Vagina (tissue), 2 donors: ENCODE data around the gene FOXN3. TPM values are rescaled to one million over a fixed set of nuclear protein-coding genes. Genes with fewer than 3 reads are reported as not detected.

Experiments
- DNase-seq, 2 donors: peaks; one replicate each; pipeline ENCODE4 v3.0.0-alpha.2; 2017; ENCODE audit errors: extremely low spot score in 2 of 2
- H3K27ac ChIP-seq: fragments of 200-600 bp; sonication (generic); one replicate; pipeline ENCODE4 v1.5.1; 2019
- H3K27me3 ChIP-seq: fragments of 200-600 bp; sonication (generic); one replicate; pipeline ENCODE4 v1.5.1; 2019
- H3K36me3 ChIP-seq, 2 donors: fragments of 200-600 bp; sonication (generic); one replicate each; pipeline ENCODE4 v1.5.1; 2017 to 2019
- H3K4me1 ChIP-seq: fragments of 200-600 bp; sonication (generic); one replicate; pipeline ENCODE4 v1.5.1; 2019
- H3K4me3 ChIP-seq, 2 donors: fragments of 200-600 bp; sonication (generic); 1 replicate in 1 of 2; 2 replicates in 1 of 2; pipeline ENCODE4 v1.5.1; 2016 to 2019
- H3K9me3 ChIP-seq: fragments of 200-600 bp; sonication (generic); one replicate; pipeline ENCODE4 v1.5.1; 2019
- CTCF ChIP-seq, 3 experiments: fragments of 450-650 bp in 2 of 3; fragments of 200-600 bp in 1 of 3; sonication (generic) in 1 of 3; IDR thresholded peaks; one replicate each; pipeline ENCODE4 v1.5.1; 2017 to 2019; ENCODE audit warnings: antibody characterized with exemption in 3 of 3, mild to moderate bottlenecking in 2 of 3, moderate library complexity in 2 of 3
- POLR2A ChIP-seq, 2 donors: fragments of 450-650 bp; IDR thresholded peaks; one replicate each; pipeline ENCODE4 v1.6.1; 2017; ENCODE audit warnings: antibody characterized with exemption in 2 of 2, mild to moderate bottlenecking in 2 of 2, moderate library complexity in 2 of 2
- POLR2AphosphoS5 ChIP-seq, 2 donors: sonication (generic); formaldehyde crosslinking; IDR thresholded peaks; one replicate each; pipeline ENCODE4 v1.9.0; 2017; ENCODE audit warnings: antibody characterized with exemption in 2 of 2, mild to moderate bottlenecking in 2 of 2, low read depth in 1 of 2; ENCODE audit not compliant: insufficient read depth in 1 of 2
- intact Hi-C: fragments of 100-400 bp; cut with DNase I; formaldehyde crosslinking; loops from one replicate; pipeline ENCODE4 v1.15.1; 2023
- total RNA-seq: library from RNA; depleted of rRNA; stranded (reverse); fragments of >200 nt; gene quantifications from one replicate; pipeline ENCODE4 v1.2.3, GENCODE V29; 2016

FOXN3 gene
- total RNA-seq, 1 donor from 2014 or later, result 111 TPM

DNA sequence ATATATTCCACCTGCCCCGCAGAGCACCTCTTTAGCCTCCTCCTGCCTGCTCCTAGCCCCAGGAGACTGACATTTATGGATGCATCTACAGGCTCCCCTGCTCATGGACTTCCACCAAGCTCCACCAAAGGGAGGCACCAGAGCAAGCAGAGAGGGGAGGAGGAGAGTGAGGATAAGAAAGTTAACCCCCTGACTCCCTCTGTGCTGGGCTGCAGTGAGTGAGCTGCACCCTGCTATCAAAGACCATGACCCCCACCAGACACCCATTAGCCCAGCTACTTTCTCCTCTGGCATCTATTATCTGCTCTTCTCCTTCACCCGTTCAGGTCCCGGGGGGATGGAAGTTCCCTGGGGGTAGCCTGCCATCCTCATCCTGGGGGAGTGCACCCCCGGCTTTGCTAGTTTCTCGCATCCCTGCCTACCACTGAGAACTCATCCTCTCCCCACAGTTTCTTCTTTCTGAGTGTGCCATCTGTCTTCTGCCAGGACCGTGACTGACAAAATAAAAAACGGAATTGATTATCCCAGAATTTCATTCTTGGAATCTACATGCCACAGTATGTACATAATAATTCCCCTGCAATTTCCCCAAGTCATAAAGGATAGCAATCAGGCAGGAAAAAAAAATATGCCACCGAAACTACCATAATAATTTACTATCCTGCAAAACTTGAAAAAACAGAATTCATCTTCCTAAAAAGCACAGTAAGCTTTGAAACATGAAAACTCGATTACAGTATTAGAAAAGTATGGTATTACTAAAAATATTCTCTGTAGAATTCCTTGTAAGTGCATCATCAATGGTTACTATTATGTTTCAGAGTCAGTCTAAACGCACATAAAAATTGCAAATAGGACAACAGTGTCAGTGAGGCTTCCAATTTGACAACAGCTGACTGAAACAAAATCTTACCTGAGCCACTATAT lies 45.2 kb downstream of the FOXN3 start:
- DNase-seq, result no peak
- Histone ChIP-seq H3K27me3 (no peaks in the 10 kb centered on the region), H3K9me3 (no peaks in the 10 kb centered on the region), H3K4me3 (no peak overlapping the region), H3K36me3 (no peaks in the 10 kb centered on the region), H3K4me1 (peaks cover 66% of the 10 kb centered on the region), H3K27ac (no peak overlapping the region)
- intact Hi-C loops, result no loop called here
- TF ChIP-seq POLR2A (IDR thresholded peaks at IDR 0.05), result no peak
- no peak for TF ChIP-seq CTCF (IDR thresholded peaks at IDR 0.05)
- no peak for TF ChIP-seq POLR2AphosphoS5 (IDR thresholded peaks at IDR 0.05; ENCODE audit: insufficient read depth in 1 of 2, low read depth in 1 of 2)

GRCh38 chr14:89370781-89371180 lies 46.3 kb downstream of the FOXN3 start:
- Histone ChIP-seq H3K4me1 (peaks cover 75% of the 10 kb centered on the region), H3K9me3 (no peaks in the 10 kb centered on the region), H3K36me3 (no peaks in the 10 kb centered on the region), H3K4me3 (peak overlapping the region in 1 of 2 donors; percentile 21), H3K27me3 (no peaks in the 10 kb centered on the region), H3K27ac (no peak overlapping the region)
- no peak for DNase-seq
- TF ChIP-seq CTCF (IDR thresholded peaks at IDR 0.05), result no peak
- TF ChIP-seq POLR2A (IDR thresholded peaks at IDR 0.05), result no peak
- no peak for TF ChIP-seq POLR2AphosphoS5 (IDR thresholded peaks at IDR 0.05; ENCODE audit: insufficient read depth in 1 of 2, low read depth in 1 of 2)
- intact Hi-C loops, result no loop called here

- no peaks in the 10 kb centered on the region for H3K27me3 ChIP-seq
- peak overlapping the region in 1 of 2 donors; percentile 21 for H3K4me3 ChIP-seq
- H3K4me1 ChIP-seq, result peaks cover 73% of the 10 kb centered on the region
- DNase-seq, result no peak
- intact Hi-C loops, result no loop called here
- no peak for TF ChIP-seq POLR2AphosphoS5 (IDR thresholded peaks at IDR 0.05; ENCODE audit: insufficient read depth in 1 of 2, low read depth in 1 of 2)
- no peak for TF ChIP-seq CTCF (IDR thresholded peaks at IDR 0.05)
- TF ChIP-seq POLR2A (IDR thresholded peaks at IDR 0.05), result no peak
- H3K36me3 ChIP-seq, result no peaks in the 10 kb centered on the region
- no peak overlapping the region for H3K27ac ChIP-seq
- H3K9me3 ChIP-seq, result no peaks in the 10 kb centered on the region
Measured at GRCh38 chr14:89370381-89370780, 46.7 kb downstream of the FOXN3 start.

DNA sequence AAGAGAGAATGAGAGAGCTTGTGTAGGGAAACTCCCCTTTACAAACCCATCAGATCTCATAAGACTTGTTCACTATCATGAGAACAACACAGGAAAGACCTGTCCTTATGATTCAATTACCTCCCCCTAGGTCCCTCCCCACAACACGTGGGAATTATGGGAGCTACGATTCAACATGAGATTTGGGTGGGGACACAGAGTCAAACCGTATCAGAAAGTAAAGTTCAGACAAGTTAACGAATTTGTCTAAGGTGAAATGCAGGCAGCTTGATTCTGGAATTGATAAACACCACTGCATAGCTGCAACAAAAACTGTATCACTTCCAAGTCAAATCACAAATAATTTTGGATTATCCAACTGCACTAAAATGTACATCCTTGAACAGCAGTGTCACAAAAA lies 47.4 kb downstream of the FOXN3 start:
- TF ChIP-seq POLR2AphosphoS5 (IDR thresholded peaks at IDR 0.05; ENCODE audit: insufficient read depth in 1 of 2, low read depth in 1 of 2) (no peak), CTCF (IDR thresholded peaks at IDR 0.05) (no peak), POLR2A (IDR thresholded peaks at IDR 0.05) (no peak)
- intact Hi-C loops, result no loop called here
- Histone ChIP-seq H3K4me3 (no peak overlapping the region), H3K4me1 (peaks cover 80% of the 10 kb centered on the region), H3K27ac (no peak overlapping the region), H3K27me3 (no peaks in the 10 kb centered on the region), H3K9me3 (no peaks in the 10 kb centered on the region), H3K36me3 (no peaks in the 10 kb centered on the region)
- DNase-seq, result no peak
